Liver (tissue), 9 donors: Measurements from ENCODE around the gene KRT32. TPM values are rescaled to one million over a fixed set of nuclear protein-coding genes. Genes with fewer than 3 reads are reported as not detected.

ENCODE experiments used
- DNase-seq: peaks from one replicate; pipeline ENCODE4 v3.0.0-alpha.2; 2017; ENCODE audit warnings: low spot score
- H3K27ac ChIP-seq, 2 donors: one replicate each; pipeline ENCODE4 v1.7.0; 2013; ENCODE audit warnings: inconsistent platforms in 2 of 2, low read length in 2 of 2, control low read depth in 1 of 2, low read depth in 1 of 2, mild to moderate bottlenecking in 1 of 2
- H3K27me3 ChIP-seq, 4 donors: one replicate each; pipeline versions ENCODE4 v1.6.1 to v1.7.0; 2013; ENCODE audit warnings: low read length in 3 of 4, inconsistent platforms in 1 of 4, mild to moderate bottlenecking in 1 of 4, moderate library complexity in 1 of 4; ENCODE audit not compliant: control insufficient read depth in 4 of 4, insufficient read depth in 4 of 4
- H3K36me3 ChIP-seq, 4 donors: one replicate each; pipeline versions ENCODE4 v1.6.1 to v1.7.0; 2013; ENCODE audit warnings: low read length in 3 of 4, mild to moderate bottlenecking in 3 of 4, low read depth in 1 of 4, moderate library complexity in 1 of 4; ENCODE audit not compliant: control insufficient read depth in 4 of 4, insufficient read depth in 3 of 4
- H3K4me1 ChIP-seq, 4 donors: one replicate each; pipeline versions ENCODE4 v1.6.1 to v1.7.0; 2013; ENCODE audit warnings: low read length in 3 of 4, mild to moderate bottlenecking in 3 of 4, moderate library complexity in 1 of 4; ENCODE audit not compliant: control insufficient read depth in 4 of 4, insufficient read depth in 4 of 4
- H3K4me3 ChIP-seq, 3 donors: one replicate each; pipeline versions ENCODE4 v1.6.1 to v1.7.0; 2013; ENCODE audit warnings: low read length in 3 of 3, control low read depth in 1 of 3, low read depth in 1 of 3, mild to moderate bottlenecking in 1 of 3
- H3K9ac ChIP-seq, 2 donors: one replicate each; pipeline ENCODE4 v1.7.0; 2013; ENCODE audit warnings: low read length in 2 of 2, mild to moderate bottlenecking in 2 of 2, moderate library complexity in 2 of 2, control low read depth in 1 of 2, low read depth in 1 of 2
- H3K9me3 ChIP-seq, 4 donors: one replicate each; pipeline versions ENCODE4 v1.6.1 to v1.7.0; 2013; ENCODE audit warnings: low read length in 3 of 4; ENCODE audit not compliant: control insufficient read depth in 4 of 4
- CTCF ChIP-seq: fragments of 150-350 bp; IDR thresholded peaks from 2 replicates; pipeline ENCODE4 v1.5.1; 2017; ENCODE audit warnings: improper control_type of control experiment, low read depth, low read length; ENCODE audit not compliant: missing input control
- GABPA ChIP-seq, 2 donors: IDR thresholded peaks in 1 of 2; conservative IDR thresholded peaks in 1 of 2; 2 replicates each; pipeline ENCODE4 v1.6.1; 2016; ENCODE audit warnings: antibody characterized with exemption in 2 of 2, mild to moderate bottlenecking in 1 of 2, moderate library complexity in 1 of 2
- HNF4G ChIP-seq: IDR thresholded peaks from 2 replicates; pipeline ENCODE4 v1.6.1; 2016; ENCODE audit warnings: antibody characterized with exemption
- JUND ChIP-seq, 2 donors: IDR thresholded peaks; 2 replicates each; pipeline ENCODE4 v1.6.1; 2016; ENCODE audit warnings: antibody characterized with exemption in 2 of 2
- MAX ChIP-seq: IDR thresholded peaks from 2 replicates; pipeline ENCODE4 v1.6.1; 2016; ENCODE audit warnings: antibody characterized with exemption
- NR2F2 ChIP-seq: IDR thresholded peaks from 2 replicates; pipeline ENCODE4 v1.6.1; 2016; ENCODE audit warnings: antibody characterized with exemption
- RAD21 ChIP-seq, 2 donors: IDR thresholded peaks; 2 replicates each; pipeline ENCODE4 v1.6.1; 2016; ENCODE audit warnings: antibody characterized with exemption in 2 of 2, mild to moderate bottlenecking in 2 of 2
- RXRA ChIP-seq, 2 donors: IDR thresholded peaks; 2 replicates each; pipeline ENCODE4 v1.6.1; 2017 to 2018; ENCODE audit warnings: antibody characterized with exemption in 2 of 2, mild to moderate bottlenecking in 1 of 2
- SP1 ChIP-seq: IDR thresholded peaks from 2 replicates; pipeline ENCODE4 v1.6.1; 2018; ENCODE audit warnings: antibody characterized with exemption, mild to moderate bottlenecking
- TAF1 ChIP-seq: conservative IDR thresholded peaks from 2 replicates; pipeline ENCODE4 v1.6.1; 2016; ENCODE audit warnings: antibody characterized with exemption, mild to moderate bottlenecking
- YY1 ChIP-seq: IDR thresholded peaks from 2 replicates; pipeline ENCODE4 v1.6.1; 2016; ENCODE audit warnings: antibody characterized with exemption, mild to moderate bottlenecking
- WGBS: extraction: QIAGEN DNeasy Blood & Tissue Kit; methylation state at CpG from one replicate; pipeline ENCODE4 v1.1.7; 2013; 5-methylcytosine and 5-hydroxymethylcytosine counted together
- polyA plus RNA-seq, 2 donors: library from polyadenylated mRNA; stranded (reverse) in 1 of 2; unstranded in 1 of 2; fragments of 200-250 nt in 1 of 2; fragments of >200 nt in 1 of 2; fragmentation: Nextera tagmentation in 1 of 2; extraction: Ambion mirVana in 1 of 2; gene quantifications; one replicate each; pipeline versions ENCODE4 v1.2.1 to v1.2.3, GENCODE V29; 2013 to 2015
- total RNA-seq, 2 donors: library from RNA; depleted of rRNA; stranded (reverse); fragments of >200 nt; gene quantifications; one replicate each; pipeline ENCODE4 v1.2.3, GENCODE V29; 2014
- donor health status: healthy.
- donor health status: healthy.
- donor health status: healthy.
- donor health status: healthy.
- donor health status: healthy.

Gene KRT32
- total and polyA plus RNA-seq, 4 donors: not detected

GRCh38 chr17:41496803-41497484 lies 29.8 kb upstream of the KRT32 start:
- Histone ChIP-seq H3K36me3 (no peaks in the 10 kb centered on the region), H3K9ac (no peak overlapping the region), H3K4me1 (peaks cover 0 to 2% (median 1%) of the 10 kb centered on the region in 4 donors), H3K27me3 (no peaks in the 10 kb centered on the region), H3K4me3 (no peak overlapping the region), H3K9me3 (no peaks in the 10 kb centered on the region), H3K27ac (peak overlapping the region in 1 of 2 donors; percentile 67)
- TF ChIP-seq NR2F2 (no peak), JUND (IDR thresholded peaks at IDR 0.05) (no peak), CTCF (peak; percentile 48), RAD21 (IDR thresholded peaks at IDR 0.05) (peak; percentile 66 to 76), MAX (no peak), GABPA (IDR thresholded peaks at IDR 0.05 in 1 of 2, conservative IDR thresholded peaks at IDR 0.05 in 1 of 2) (no peak)
- DNase-seq: peak; percentile 65
- 53% methylated on average over 12 of the region's 12 CpGs for WGBS

- Histone ChIP-seq H3K27ac (no peak overlapping the region), H3K4me3 (no peak overlapping the region), H3K27me3 (no peaks in the 10 kb centered on the region), H3K9me3 (no peaks in the 10 kb centered on the region), H3K4me1 (peaks cover 0 to 2% (median 1%) of the 10 kb centered on the region in 4 donors), H3K9ac (no peak overlapping the region), H3K36me3 (no peaks in the 10 kb centered on the region)
- no peak for DNase-seq
- 71% methylated on average over 2 of the region's 2 CpGs for WGBS
- TF ChIP-seq TAF1 (no peak), HNF4G (no peak), YY1 (no peak), RXRA (IDR thresholded peaks at IDR 0.05) (no peak), SP1 (no peak), CTCF (no peak), NR2F2 (no peak), MAX (no peak)
Measured at GRCh38 chr17:41494524-41494923, 27.3 kb upstream of the KRT32 start.

GRCh38 chr17:41492771-41493170 lies 25.6 kb upstream of the KRT32 start:
- peak overlapping the region; percentile 6 to 33 for H3K27ac ChIP-seq
- DNase-seq: peak; percentile 51
- no peaks in the 10 kb centered on the region for H3K36me3 ChIP-seq
- H3K4me1 ChIP-seq: peaks cover 0 to 2% (median 1%) of the 10 kb centered on the region in 4 donors
- no peaks in the 10 kb centered on the region for H3K27me3 ChIP-seq
- TF ChIP-seq RXRA (IDR thresholded peaks at IDR 0.05) (no peak), YY1 (no peak), NR2F2 (peak; percentile 31), RAD21 (IDR thresholded peaks at IDR 0.05) (no peak)
- H3K4me3 ChIP-seq: no peak overlapping the region
- WGBS: 43% methylated on average over 4 of the region's 4 CpGs
- H3K9ac ChIP-seq: no peak overlapping the region
- no peaks in the 10 kb centered on the region for H3K9me3 ChIP-seq
